Activated T-cell treated with anti-CD3 and anti-CD28 coated beads for 24 hours (primary cell): ENCODE data around the gene TENT5C.
A peak's percentile ranks its signal among the peaks of the same experiment; 100 is the strongest.

Experiments used
- DNase-seq: peaks from one replicate; pipeline ENCODE4 v3.0.0-alpha.2; 2020; ENCODE audit warnings: low read depth

TENT5C gene

GRCh38 chr1:117636637-117637425 lies 31.0 kb downstream of the TENT5C start:
- no peak for DNase-seq

- DNase-seq, result no peak
Measured at GRCh38 chr1:117638141-117638540, 32.3 kb downstream of the TENT5C start.

- no peak for DNase-seq
Measured at GRCh38 chr1:117638759-117639158, 32.9 kb downstream of the TENT5C start.

GRCh38 chr1:117639741-117640140 lies 33.9 kb downstream of the TENT5C start:
- DNase-seq, result no peak

- DNase-seq, result no peak
Measured at GRCh38 chr1:117641536-117641935, 35.7 kb downstream of the TENT5C start.

GRCh38 chr1:117642963-117643362 lies 37.1 kb downstream of the TENT5C start:
- DNase-seq, result no peak

GRCh38 chr1:117643601-117644000 lies 37.8 kb downstream of the TENT5C start:
- DNase-seq, result no peak

GRCh38 chr1:117644696-117645311 lies 39.0 kb downstream of the TENT5C start:
- no peak for DNase-seq

- no peak for DNase-seq
Measured at GRCh38 chr1:117645343-117645742, 39.5 kb downstream of the TENT5C start.

GRCh38 chr1:117646007-117646811 lies 40.4 kb downstream of the TENT5C start:
- DNase-seq, result no peak

GRCh38 chr1:117646956-117647355 lies 41.1 kb downstream of the TENT5C start:
- DNase-seq, result no peak

GRCh38 chr1:117648015-117648414 lies 42.2 kb downstream of the TENT5C start:
- no peak for DNase-seq

GRCh38 chr1:117650840-117651568 lies 45.2 kb downstream of the TENT5C start:
- no peak for DNase-seq

- DNase-seq, result no peak
Measured at GRCh38 chr1:117651616-117652015, 45.8 kb downstream of the TENT5C start.

- no peak for DNase-seq
Measured at GRCh38 chr1:117652421-117652820, 46.6 kb downstream of the TENT5C start.

- DNase-seq, result no peak
Measured at GRCh38 chr1:117653195-117653594, 47.3 kb downstream of the TENT5C start.

GRCh38 chr1:117653732-117654492 lies 48.1 kb downstream of the TENT5C start:
- no peak for DNase-seq

- DNase-seq, result no peak
Measured at GRCh38 chr1:117654493-117655219, 48.8 kb downstream of the TENT5C start.

- no peak for DNase-seq
Measured at GRCh38 chr1:117655220-117655577, 49.4 kb downstream of the TENT5C start.

- DNase-seq, result peak; percentile 71
Measured at GRCh38 chr1:117656202-117656641, 50.4 kb downstream of the TENT5C start.

GRCh38 chr1:117657031-117657430 lies 51.2 kb downstream of the TENT5C start:
- DNase-seq, result no peak
